NB4 (cell line): ENCODE results near the gene DMTF1.

Source experiments
- CTCF ChIP-seq: IDR thresholded peaks from one replicate; pipeline ENCODE4 v1.5.1; 2012; ENCODE audit warnings: low read depth, low read length
- MAX ChIP-seq: IDR thresholded peaks from 2 replicates; pipeline ENCODE4 v1.6.1; 2011; ENCODE audit warnings: low read depth, low read length
- MYC ChIP-seq: IDR thresholded peaks from 2 replicates; pipeline ENCODE4 v1.6.1; 2011; ENCODE audit warnings: low read depth, low read length
- POLR2A ChIP-seq: IDR thresholded peaks from 2 replicates; pipeline ENCODE4 v1.6.1; 2011; ENCODE audit warnings: mild to moderate bottlenecking; ENCODE audit not compliant: insufficient read length; ENCODE audit errors: extremely low read depth

- TF ChIP-seq CTCF (no peak), POLR2A (no peak), MAX (no peak), MYC (no peak)
Observed at GRCh38 chr7:87216701-87217508, 64.7 kb downstream of the DMTF1 start.
